HAP-1 (cell line): Measurements from ENCODE around the gene LRRC14B.
"Not testable (repeated sequence)": the region's sequence is repeated elsewhere in the genome, so short reads cannot be mapped to it uniquely, and the experiment has no call there.

Experiments
- DNase-seq, 2 experiments: peaks; one replicate each; pipeline ENCODE4 v3.0.0-alpha.2; 2016 to 2020; ENCODE audit warnings: low spot score in 2 of 2
- H3K27me3 ChIP-seq: fragments of 250-450 bp; sonication (Bioruptor Pico); 2 replicates; pipeline ENCODE4 v1.5.1; 2020; ENCODE audit warnings: low read depth, mild to moderate bottlenecking, moderate library complexity
- H3K36me3 ChIP-seq: fragments of 250-450 bp; sonication (Bioruptor Pico); replicated peaks from 2 replicates; pipeline ENCODE4 v1.5.1; 2020; ENCODE audit warnings: mild to moderate bottlenecking
- H3K4me1 ChIP-seq: fragments of 250-450 bp; sonication (Bioruptor Pico); 2 replicates; pipeline ENCODE4 v1.5.1; 2020; ENCODE audit warnings: mild to moderate bottlenecking
- H3K4me3 ChIP-seq: fragments of 250-450 bp; sonication (Bioruptor Pico); 2 replicates; pipeline ENCODE4 v1.5.1; 2020; ENCODE audit warnings: mild to moderate bottlenecking, moderate library complexity
- H3K9me3 ChIP-seq: fragments of 250-450 bp; sonication (Bioruptor Pico); 2 replicates; pipeline ENCODE4 v1.5.1; 2020; ENCODE audit warnings: mild to moderate bottlenecking, moderate library complexity
- in situ Hi-C: fragments of 300-500 bp; cut with MboI; formaldehyde crosslinking; loops from 3 replicates; pipeline ENCODE4 v1.14.3; 2020; ENCODE audit warnings: low sequenced_read_pairs, inconsistent platforms, mixed read lengths

Gene LRRC14B

GRCh38 chr5:245717-246116, 54.4 kb downstream of the LRRC14B start:
- H3K9me3 ChIP-seq, H3K4me1 ChIP-seq, H3K4me3 ChIP-seq, DNase-seq, H3K27me3 ChIP-seq, in situ Hi-C loops: not testable (repeated sequence)
- H3K36me3 ChIP-seq = peaks cover 38% of the 10 kb centered on the region
